NCI-H526 (cell line): ENCODE measurements around the gene HOXA6.

Experiments used
- DNase-seq, 2 experiments: peaks; one replicate each; lab custom pipeline; 2025; lab: John Stamatoyannopoulos, UW

Gene HOXA6

DNA sequence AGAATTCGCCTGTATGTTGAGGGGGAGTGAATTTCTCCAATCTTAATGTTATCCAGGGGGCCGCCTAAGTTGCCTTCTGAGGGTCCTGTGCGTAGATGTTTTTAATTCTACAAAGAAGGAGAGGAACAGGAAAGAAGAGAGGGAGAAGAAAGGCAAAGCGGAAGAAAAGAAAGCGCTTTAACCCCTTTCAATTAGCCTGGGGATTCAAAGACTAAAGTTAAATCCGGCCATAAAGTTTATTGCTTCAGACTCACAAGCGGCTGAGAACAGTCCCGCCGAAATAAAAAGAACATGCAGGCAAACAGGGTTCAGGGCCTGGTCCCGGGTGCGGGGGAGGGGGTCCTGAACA is 8.6 kb downstream of the HOXA6 start:
- DNase-seq, result no peak

DNA sequence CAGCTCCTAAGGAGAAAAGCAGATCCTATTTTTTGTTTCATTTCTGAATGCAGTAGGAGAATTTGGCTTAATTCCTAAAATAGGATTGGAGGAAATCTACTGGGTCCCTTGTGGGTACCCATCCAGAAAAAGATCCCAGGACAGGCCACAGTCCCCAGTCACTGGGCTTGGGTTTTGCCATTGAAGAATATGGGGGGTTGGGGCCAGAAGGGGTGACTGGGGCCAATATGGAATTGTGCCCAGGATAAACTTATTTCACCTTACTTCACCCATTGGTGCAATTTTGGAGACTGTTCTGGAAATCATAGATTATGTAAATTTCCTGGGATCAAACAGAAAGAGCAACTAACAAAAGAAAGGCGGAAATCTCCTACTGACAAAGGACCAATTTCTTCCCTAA is 9.1 kb downstream of the HOXA6 start:
- no peak for DNase-seq

DNA sequence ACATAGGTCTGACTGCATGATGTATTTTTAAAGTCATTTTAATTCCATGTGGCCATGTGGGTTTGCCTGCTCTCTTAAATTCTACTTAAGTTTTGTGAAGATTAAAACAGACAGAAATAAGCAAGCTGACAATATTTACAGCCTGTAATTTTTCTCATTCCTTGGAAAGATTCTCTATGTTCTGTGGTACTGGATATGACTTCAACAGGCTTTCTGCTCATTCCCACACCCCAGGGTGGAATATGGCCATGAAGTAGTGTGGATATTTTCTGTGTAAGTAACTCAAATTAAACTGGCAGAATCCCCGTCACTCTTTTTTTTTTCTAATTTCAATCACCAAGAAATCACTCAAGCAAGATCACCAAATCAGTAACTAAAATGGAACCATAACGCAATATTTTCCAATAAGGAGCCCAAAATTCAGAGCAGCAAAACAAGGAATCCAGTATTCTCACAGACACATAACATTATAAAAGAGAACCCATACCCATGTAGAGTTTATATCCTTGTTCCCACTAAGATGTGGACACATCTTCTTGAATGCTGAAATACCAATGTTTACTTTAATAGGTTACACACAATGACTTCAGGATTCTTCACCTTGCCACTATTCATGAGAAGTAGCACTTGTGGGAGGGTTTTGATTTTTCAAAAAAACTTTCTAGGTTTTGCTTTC is 9.8 kb downstream of the HOXA6 start:
- no peak for DNase-seq

DNA sequence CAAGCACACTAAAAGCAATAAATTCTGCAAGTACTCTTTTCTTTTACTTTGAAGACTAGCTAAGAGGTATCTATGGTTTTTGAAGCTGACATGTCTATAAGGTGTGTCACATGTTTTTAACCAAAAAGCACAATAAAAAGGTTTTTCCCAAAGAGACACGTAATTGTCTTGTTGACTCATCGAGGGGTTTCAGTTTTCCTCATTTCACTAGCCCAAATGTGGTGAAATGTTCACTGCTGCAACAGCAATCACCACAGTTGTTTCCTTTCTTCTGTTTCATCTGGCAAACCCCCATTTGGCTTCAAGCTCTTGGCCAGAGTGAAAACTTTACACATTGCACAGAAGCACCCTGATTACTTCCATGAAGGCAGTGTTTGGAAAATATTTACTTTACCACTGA is 13.2 kb downstream of the HOXA6 start:
- DNase-seq, result no peak

DNA sequence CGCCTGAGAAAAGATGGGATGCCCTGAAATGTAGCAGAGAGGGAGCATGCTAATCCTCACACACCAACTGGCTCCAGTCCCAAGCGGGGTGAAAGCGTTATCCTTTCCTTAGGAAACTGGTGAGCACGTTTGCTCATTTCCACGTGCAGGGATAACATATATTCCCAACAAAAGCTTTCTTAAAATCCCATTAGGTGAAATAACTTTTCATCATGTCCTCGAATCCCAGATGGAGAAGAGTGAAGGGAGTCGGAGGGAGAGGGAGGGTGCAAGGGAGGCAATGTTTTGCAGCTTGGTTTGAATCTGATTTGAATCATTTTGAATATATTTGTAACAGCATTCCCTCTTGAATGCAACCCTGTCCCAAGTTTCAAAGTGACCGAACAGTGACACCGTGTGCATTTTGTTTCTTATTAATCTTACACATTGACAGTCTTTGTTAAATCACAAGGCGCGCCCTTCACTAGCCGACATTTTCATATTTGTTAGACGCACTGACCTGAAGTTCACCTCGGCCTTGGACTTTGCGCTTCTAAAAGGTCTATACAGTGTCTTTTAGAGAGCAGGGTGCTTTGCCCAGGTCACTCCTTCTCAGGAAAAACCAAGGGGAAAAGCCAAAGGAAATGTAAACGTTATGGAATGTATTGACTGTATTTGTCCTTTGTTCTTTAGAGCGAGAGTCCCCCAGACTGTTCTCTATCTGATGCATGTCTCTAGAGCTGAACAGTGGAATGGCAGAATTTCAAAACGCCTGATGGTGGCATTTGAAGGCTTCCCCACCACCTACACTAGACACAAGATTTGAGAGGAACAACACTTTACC is 14.0 kb downstream of the HOXA6 start:
- DNase-seq, result peak; percentile 96 to 98

DNA sequence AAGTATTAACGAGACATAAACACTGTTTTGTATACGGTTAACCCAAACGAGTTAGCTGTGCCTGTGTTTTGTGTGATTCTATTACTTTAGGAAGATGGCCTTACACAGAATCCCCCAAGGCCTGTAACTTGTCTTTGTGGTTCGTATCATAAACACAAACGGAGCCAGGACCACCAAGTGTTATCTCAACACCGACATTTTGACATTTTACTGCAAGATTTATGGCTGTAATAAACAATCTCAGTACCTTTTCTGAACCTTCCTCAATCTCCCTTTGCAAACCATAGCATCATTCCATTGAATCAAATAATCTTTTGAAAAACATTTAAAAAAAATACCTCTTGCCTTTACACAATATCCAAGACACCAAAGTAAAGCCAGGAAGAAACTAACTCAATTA is 14.6 kb downstream of the HOXA6 start:
- DNase-seq, result no peak

DNA sequence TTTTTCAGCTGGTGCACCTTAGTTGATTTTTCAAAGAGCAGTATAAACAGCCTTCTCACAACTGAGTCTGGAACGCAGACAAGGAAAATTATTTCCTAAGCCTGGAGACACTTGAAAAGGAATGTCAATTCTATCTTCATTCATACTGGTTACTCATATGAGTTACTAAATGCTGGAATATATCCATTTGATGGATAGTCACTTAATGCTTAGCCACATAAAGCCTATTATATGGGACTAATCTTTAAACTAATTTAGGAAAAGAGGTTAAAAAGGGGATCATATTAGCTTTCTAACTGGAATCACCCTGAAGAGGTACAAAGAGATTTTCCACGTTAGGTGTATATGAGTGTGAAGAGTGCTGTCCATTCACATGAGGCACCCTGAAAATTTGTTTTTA is 15.4 kb downstream of the HOXA6 start:
- no peak for DNase-seq

DNA sequence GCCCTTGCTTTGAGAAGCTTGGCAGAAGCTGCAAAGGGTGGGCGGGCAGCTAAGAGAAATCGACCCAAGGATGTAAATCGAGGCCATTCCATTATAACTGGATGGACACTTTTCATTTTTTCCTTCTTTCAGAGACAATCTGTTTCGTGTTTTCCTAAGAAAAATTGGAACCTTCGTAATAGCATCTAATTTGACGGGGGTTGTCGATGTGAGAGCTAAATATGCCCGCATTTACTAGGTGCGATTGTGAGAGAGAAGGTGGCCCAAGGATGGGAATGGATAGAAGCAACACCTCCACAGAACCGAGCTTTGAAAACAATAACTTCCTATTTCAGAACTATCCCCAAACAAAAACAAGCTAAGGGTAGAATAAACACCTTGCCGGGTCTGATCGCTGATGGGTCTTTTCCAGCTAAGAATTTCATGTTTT is 16.2 kb downstream of the HOXA6 start:
- no peak for DNase-seq

DNA sequence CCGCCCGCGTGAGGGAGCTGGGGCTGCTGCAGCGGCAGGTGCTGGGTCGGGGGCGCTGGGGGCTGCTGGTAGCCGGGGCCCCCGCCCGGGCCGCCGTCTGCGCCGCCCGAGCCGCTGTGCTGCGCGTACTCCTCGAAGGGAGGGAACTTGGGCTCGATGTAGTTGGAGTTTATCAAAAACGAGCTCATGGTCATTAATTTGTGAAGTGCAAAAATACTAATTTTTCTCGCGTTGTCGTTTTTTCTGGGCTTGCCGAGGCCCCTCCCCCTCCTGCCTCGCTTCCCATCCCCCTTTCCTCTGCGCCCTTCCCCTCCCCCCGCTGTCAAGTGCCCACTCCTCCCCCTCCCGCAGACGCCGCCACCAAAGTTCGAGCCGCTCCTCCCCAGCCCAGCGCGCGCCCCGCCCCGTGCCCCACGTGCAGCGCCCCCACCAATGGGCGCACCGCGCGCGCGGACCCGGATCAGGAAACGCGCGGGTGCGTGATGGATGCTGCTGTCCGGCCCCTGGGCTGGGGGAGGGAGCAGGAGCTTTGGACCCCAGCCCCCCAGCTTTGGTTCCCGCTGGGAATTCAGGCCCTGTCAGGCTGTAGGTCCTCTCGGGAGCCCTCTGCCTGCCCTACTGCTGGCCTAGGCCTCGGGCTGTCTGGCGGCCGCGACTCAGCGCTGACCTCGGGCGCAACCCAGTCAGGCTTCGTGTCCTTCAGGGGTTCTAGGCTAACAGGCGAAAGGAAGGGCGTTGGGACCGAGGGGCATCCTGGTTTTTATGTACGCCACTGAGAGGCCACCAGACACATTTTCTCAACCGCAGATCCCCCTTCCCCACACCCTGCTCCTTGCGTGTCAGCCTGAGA is 16.8 kb downstream of the HOXA6 start, which contains the start of gene HOXA4:
Gene HOXA4 (minus strand): TSS at position 218 of the 850 bp plus-strand sequence. CDS start 24 bp downstream, at position 194.
- no peak for DNase-seq

DNA sequence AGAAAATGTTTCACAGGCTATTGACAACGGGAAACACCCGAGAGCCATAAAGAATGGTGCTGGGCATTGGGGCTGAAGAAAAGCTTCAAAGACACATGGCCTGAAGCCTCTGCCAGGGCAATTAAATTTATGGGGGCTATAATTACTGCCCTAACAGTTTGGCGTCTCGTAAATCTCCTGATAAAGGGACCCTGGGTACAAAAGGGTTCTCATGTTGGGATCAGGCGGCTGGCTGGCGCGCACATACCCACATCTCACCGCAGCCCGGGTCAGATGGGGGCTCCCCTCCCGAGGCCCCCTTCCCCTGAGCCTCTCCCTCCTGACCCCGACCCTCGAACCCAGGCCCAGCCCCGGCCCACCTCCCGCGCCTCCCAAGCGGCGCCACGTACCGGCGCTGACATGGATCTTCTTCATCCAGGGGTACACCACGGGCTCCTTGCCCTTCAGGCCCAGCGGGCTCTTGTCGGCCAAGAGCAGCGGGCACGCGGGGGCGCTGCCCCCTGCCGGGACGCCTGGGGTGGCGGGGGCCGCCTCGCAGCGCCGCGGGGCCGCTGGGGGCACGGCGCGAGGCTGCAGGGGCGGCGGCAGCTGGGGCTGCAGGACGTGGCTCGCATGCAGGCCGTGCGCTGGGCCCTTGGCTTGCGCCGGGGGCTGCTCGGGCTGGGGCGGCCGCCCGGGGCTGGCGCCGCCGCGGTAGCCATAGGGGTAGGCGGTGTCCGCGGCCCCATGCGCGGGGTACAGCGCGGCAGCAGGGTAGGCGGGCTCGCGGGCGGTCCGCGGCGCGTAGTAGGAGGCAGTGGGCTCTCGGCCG is 17.6 kb downstream of the HOXA6 start:
- DNase-seq, result no peak

DNA sequence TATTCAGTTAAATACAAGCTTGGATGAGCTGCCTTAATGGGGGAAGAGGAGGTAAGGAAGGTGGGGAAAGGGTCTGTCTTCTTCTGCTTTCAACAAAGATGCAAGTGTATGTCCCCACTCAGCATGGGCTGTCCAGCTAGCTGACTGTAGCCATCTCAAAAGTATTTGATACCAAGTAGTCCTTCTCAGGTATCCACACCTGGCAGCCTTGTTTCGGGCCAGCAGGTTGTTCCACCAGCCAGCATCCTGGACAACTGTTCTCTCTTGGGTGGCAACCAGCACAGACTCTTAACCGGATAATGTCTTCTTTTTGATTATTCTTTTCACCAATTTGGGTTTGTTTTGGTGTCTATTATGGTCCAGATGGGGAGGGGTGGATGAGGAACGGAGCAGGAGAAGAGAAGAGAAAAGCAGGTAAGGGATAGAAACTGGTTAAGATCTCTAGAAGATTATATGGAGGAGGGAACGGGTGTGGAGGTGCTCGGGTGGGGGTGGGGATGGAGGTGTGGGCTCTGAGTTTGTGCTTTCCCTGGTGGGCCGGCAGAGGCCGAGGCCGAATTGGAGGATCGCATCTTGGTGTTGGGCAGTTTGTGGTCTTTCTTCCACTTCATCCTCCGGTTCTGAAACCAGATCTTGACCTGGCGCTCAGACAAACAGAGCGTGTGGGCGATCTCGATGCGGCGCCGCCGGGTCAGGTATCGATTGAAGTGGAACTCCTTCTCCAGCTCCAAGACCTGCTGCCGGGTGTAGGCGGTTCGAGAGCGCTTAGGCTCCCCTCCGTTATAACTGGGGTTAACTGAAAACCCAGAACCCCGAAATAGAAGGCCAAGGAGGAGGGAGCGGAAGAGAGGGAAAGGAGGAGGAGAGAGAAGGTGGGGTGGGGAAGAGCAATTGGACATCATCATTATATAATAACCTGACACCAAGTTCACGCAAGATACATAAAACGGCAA is 18.5 kb downstream of the HOXA6 start:
- no peak for DNase-seq

DNA sequence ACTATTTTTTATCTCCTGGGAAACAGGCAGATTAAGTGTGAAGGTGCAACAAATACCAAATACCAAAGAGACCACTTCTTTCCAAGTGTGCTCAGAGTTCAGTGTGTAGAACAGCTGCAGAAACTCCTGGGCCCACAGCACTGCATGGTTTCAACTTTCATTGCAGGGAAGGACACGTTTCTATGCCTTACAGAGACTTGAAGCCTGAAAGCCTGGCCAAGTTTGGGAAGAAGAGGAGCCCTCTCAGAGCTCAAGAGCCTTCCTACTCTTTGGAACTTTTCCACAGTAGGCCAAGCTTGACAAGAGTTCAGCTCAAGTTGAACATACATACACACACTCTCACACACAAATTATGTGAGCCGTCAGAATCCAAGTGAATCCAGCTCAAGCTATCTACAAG is 19.5 kb downstream of the HOXA6 start:
- DNase-seq, result no peak

DNA sequence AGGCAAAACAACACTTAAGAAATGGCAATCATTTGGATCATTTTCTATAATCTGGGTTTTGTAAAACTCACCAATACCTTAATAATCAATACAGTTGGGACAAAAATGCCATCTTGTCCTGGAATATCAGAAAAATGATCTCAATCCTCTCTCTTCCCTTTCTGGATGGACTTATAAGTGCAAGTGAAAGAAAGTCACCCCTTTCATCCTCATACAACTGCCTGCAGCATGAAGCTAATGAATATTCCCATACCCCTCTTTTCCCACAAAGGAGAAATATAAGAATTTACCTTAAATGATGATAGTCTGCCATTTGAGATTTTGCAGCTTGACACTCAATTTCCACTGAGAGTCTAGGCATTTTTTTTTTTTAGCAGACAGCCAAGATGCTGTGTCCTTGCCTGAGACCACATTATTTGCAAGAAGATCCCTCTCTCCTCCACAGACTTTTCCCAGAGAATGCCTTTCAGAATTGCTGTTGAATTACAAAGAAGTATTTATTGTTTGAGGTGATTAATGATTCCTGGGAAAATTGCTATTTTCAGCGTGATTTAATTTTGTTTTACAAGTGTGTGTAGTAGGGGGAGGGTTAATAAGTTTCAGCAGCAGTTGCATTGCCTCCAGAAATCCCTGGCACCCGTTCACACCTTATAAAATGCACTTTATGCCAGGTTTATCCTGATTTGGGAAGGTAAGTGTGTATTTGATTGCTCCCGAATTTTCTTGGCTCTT is 20.8 kb downstream of the HOXA6 start:
- no peak for DNase-seq

DNA sequence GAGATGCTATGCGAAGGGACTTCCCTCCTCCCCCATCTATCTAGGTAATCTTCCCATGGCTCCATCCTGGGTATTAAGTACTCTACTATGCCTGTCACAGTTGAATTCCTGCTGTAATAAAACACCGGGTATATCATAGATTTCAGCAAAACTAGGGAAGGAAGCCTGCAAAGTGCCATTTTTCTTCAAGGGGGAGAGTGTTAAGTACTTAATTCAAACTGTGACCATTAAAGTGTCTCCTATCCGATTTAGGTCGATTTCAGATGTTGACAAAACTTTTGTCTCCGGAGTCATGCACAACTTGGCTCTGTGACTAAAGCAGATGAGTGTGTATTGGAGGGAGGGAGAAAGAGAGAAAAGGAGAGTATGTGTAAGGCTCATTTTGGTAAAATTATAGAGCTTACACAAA is 21.6 kb downstream of the HOXA6 start:
- DNase-seq, result no peak

DNA sequence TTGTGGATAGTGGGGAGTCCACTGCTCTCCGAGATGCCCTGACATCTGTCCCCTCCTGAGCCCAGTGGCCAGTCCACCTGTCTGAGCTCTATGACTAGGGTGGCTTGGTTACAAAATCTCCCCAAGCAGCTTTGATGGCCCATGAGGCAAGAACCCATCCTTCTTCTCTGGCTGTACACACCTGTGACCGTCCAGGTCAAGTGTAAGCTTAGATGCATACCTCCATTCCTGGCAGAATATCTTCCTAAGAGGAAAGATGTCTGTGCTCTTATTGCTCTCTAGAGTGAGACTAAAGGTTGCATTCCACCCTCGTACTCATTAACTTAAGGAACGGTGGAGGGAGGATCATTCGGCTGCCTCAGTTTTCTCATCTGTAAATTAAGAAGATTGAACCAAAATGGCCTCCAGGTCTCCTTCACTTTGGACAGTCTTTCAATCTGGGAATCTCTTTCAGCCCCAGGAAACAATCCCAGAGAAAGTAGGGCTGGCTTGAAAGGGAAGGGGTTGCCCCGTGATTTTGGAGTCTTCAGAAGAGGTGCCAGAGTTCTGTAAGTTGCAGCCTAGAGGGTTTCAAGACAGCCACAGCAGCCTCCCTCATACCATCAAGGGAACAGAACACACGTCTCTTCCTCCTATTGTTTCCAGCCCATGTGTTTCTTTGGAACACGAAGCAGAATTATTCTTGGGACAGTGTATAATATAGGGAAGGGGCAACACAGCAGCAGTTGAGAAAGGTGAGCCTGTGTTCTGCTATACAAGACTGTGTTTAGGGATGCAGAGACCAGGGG is 22.5 kb downstream of the HOXA6 start:
- DNase-seq, result no peak

DNA sequence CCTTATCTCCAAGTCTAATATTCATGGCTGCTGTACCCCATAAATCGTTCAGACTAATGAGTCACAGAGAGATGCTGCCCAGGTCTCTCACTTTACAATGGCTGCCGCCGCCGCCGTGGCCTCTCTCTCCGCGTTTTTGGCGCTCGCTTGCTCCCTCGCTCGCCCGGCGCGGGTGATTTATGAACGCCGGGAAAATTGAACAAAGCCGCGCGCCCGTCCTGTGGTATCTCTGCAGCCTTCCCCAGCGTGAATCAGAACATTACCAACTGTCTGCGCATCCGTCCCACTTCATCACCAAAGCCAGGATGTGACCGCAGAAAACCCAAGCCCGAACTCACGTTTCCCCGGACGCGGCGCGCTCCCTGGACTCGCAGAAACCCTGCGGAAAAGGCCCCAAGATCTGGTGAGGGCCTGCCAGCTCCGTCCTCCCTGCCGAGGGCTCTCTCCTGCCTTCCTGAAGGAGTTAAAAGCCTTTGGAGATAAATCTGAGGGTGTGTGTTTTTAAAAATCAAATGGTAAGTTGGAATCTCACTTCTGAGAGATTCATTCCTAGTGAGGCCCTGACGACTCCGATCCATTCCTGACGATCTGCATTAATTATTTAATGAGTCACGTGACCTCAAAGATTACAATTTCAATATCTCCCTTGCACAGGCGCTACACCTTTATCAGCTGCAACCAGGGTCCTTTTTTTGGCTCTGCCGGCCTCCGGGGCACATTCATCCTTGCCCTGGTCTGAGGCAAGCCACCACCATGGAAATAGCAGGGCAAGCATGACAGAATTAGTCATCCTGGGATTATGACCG is 23.3 kb downstream of the HOXA6 start:
- DNase-seq, result no peak

DNA sequence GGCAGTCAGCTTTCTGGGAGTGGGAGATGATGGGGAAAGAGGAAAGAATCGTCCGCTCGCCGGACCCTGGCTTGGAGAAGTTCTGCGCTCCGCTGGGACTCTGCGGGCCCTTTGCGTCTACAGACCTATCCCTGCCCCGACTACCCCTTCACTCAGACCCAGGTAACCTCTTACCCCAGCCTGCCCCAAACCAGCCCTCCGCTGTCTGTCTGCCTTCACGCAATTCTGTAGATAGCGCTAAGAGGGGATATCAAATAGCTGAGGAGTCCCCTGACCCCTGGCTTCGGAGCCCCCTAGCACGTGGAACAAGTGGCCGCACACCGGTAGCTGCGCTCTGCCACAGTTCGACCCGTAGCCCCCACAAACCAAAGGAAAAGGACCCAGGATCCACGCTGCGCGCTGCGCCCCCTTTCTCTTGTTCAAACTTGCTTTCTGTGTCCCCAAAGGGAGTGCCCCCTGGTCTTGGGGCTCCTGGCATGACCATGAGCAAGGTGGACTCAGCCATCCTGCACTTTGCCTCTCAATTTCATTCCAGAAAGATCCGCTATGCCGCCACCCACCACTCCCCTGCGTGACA is 24.0 kb downstream of the HOXA6 start:
- DNase-seq, result no peak

DNA sequence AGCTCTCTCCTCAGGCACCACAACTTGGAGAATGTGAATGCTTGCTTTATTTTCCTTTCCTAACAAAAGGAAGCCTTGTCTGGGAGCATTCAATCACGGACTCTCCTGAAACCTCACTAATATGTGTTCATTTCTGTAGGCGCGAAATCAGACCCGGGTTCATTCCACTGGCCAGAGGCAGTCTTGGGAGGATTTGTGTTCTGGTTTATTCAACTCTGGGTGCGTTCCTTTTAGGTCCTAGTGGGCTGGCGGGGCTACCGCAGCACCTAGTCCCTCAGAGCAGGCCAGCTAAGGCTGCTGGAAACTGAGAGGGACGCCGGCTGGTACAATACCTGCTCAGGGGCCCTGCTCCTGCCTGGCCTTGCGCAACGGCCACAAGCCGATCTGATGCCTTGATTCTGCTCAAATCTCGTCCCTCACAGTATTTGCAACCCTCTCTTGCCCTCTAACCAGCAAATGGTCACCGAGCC is 24.5 kb downstream of the HOXA6 start:
- DNase-seq, result peak in 1 of 2 experiments; percentile 38
